ENCODE results near the gene VPS33B. TPM values are rescaled to one million over a fixed set of nuclear protein-coding genes. Genes with fewer than 3 reads are reported as not detected.

VPS33B gene
- total RNA-seq, 1 experiment from 2014 or later: 16.3 TPM

DNA sequence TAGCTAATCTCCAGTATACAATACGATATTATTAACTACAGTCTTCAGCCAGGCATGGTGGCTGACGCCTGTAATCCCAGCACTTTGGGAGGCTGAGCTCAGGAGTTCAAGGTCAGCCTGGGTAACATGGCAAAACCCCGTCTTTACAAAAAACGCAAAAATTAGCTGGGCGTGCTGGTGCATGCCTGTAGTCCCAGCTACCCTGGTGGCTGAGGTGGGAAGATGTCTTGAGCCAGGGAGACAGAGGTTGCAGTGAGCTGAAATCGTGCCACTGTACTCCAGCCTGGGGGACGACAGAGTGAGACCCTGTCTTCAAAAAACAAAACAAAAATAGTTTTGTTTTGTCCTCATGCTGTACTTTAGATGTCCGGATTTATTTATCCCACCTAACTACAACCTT lies 48.5 kb upstream of the VPS33B start:
- Histone ChIP-seq H2BK15ac (ENCODE audit: low read depth, low read length) (no peak overlapping the region), H3K23me2 (ENCODE audit: insufficient read length, low read depth, low read length, poor library complexity, severe bottlenecking) (no peaks in the 10 kb centered on the region), H4K20me1 (ENCODE audit: control insufficient read depth, insufficient read depth, insufficient read length) (no peaks in the 10 kb centered on the region), H2AK5ac (ENCODE audit: insufficient read length, low read length) (no peak overlapping the region), H3K9ac (ENCODE audit: extremely low read depth, insufficient read length, low read length) (no peak overlapping the region), H3K27ac (ENCODE audit: insufficient read length, low read depth, low read length) (no peak overlapping the region), H3K18ac (ENCODE audit: insufficient read length, low read depth, low read length) (no peak overlapping the region), H2BK12ac (ENCODE audit: insufficient read length, low read depth, low read length) (no peak overlapping the region), H3K4me1 (ENCODE audit: insufficient read depth, low read length) (no peaks in the 10 kb centered on the region), H2AFZ (ENCODE audit: low read length) (no peak overlapping the region), H4K91ac (ENCODE audit: insufficient read length, low read depth, low read length) (no peak overlapping the region), H2BK20ac (ENCODE audit: low read depth, low read length, poor library complexity, severe bottlenecking) (no peak overlapping the region), H3K9me3 (ENCODE audit: control insufficient read depth, low read depth, low read length) (no peaks in the 10 kb centered on the region), H3K4ac (ENCODE audit: low read depth, low read length) (no peak overlapping the region), H3K79me2 (ENCODE audit: insufficient read depth, low read length) (no peaks in the 10 kb centered on the region), H4K8ac (replicated peaks; ENCODE audit: insufficient read length, low read depth, low read length) (no peak overlapping the region), H3K23ac (ENCODE audit: insufficient read length, low read depth, low read length) (no peak overlapping the region), H3K14ac (ENCODE audit: insufficient read depth, low read length) (no peak overlapping the region), H2BK5ac (ENCODE audit: insufficient read length, low read length) (no peak overlapping the region), H4K5ac (ENCODE audit: insufficient read length, low read depth, low read length) (no peak overlapping the region), H2BK120ac (ENCODE audit: low read depth, low read length, poor library complexity, severe bottlenecking) (no peak overlapping the region), H3K56ac (ENCODE audit: insufficient read length, low read depth, low read length) (no peak overlapping the region), H3K79me1 (ENCODE audit: insufficient read depth, low read depth, low read length, poor library complexity, severe bottlenecking) (no peaks in the 10 kb centered on the region), H3K27me3 (ENCODE audit: insufficient read depth, low read length) (no peaks in the 10 kb centered on the region), H3K4me2 (ENCODE audit: insufficient read depth, insufficient read length, low read length) (no peak overlapping the region), H3T11ph (ENCODE audit: low read length) (no peak overlapping the region)
- no peaks in the 10 kb centered on the region for H3K9me3 Mint-ChIP-seq
- no peak overlapping the region for H3K27ac Mint-ChIP-seq
- TF ChIP-seq, protein P1, sequence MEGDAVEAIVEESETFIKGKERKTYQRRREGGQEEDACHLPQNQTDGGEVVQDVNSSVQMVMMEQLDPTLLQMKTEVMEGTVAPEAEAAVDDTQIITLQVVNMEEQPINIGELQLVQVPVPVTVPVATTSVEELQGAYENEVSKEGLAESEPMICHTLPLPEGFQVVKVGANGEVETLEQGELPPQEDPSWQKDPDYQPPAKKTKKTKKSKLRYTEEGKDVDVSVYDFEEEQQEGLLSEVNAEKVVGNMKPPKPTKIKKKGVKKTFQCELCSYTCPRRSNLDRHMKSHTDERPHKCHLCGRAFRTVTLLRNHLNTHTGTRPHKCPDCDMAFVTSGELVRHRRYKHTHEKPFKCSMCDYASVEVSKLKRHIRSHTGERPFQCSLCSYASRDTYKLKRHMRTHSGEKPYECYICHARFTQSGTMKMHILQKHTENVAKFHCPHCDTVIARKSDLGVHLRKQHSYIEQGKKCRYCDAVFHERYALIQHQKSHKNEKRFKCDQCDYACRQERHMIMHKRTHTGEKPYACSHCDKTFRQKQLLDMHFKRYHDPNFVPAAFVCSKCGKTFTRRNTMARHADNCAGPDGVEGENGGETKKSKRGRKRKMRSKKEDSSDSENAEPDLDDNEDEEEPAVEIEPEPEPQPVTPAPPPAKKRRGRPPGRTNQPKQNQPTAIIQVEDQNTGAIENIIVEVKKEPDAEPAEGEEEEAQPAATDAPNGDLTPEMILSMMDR (conservative IDR thresholded peaks at IDR 0.05): peak; percentile 29; the same call in 1 of the 3 replicates
- H3K36me3 Mint-ChIP-seq (ENCODE audit: insufficient read depth in 1 of 3, low read depth in 3 of 3): no peaks in the 10 kb centered on the region
- peaks cover 0 to 2% of the 10 kb centered on the region in 2 experiments; a peak in 1 of 4 replicates for H3K4me1 Mint-ChIP-seq
- no peak overlapping the region for H3K4me3 Mint-ChIP-seq
- DNase-seq: peak; percentile 48
- H3K27me3 Mint-ChIP-seq (ENCODE audit: low read depth): no peaks in the 10 kb centered on the region
- WGBS (ENCODE audit: extremely low coverage, insufficient read length, low lambda C conversion rate): no CpG with 5 or more reads among the region's 8 CpGs

Measured in H9 (cell line).